Upper lobe of left lung (tissue), 6 donors: ENCODE results near the gene CCN2. TPM values are rescaled to one million over a fixed set of nuclear protein-coding genes. Genes with fewer than 3 reads are reported as not detected.

Experiments used
- ATAC-seq, 2 donors: fragments of 200-7000 bp; cut with Tn5 transposase; one replicate each; pipeline ENCODE4 v1.9.1; 2022; ENCODE audit warnings: mild to moderate bottlenecking in 2 of 2, moderate library complexity in 2 of 2; ENCODE audit not compliant: low FRiP score in 2 of 2
- DNase-seq, 2 donors: peaks; one replicate each; pipeline ENCODE4 v3.0.0-alpha.2; 2019 to 2020
- H3K27ac ChIP-seq, 4 donors: fragments of 200-600 bp; sonication (generic); one replicate each; pipeline ENCODE4 v1.5.1; 2016 to 2019
- H3K27me3 ChIP-seq, 4 donors: fragments of 200-600 bp; sonication (generic); one replicate each; pipeline ENCODE4 v1.5.1; 2017 to 2019
- H3K36me3 ChIP-seq, 4 donors: fragments of 200-600 bp; sonication (generic); one replicate each; pipeline ENCODE4 v1.5.1; 2016 to 2019
- H3K4me1 ChIP-seq, 4 donors: fragments of 200-600 bp; sonication (generic); one replicate each; pipeline ENCODE4 v1.5.1; 2018 to 2019
- H3K4me3 ChIP-seq, 4 donors: fragments of 200-600 bp; sonication (generic); one replicate each; pipeline ENCODE4 v1.5.1; 2017 to 2019; ENCODE audit warnings: mild to moderate bottlenecking in 2 of 4, moderate library complexity in 1 of 4
- H3K9me3 ChIP-seq, 4 donors: fragments of 200-600 bp; sonication (generic); one replicate each; pipeline ENCODE4 v1.5.1; 2018 to 2019
- CTCF ChIP-seq, 6 experiments: fragments of 450-650 bp in 4 of 6; fragments of 200-600 bp in 2 of 6; sonication (generic) in 2 of 6; IDR thresholded peaks; one replicate each; pipeline ENCODE4 v1.5.1; 2016 to 2019; ENCODE audit warnings: antibody characterized with exemption in 6 of 6
- EP300 ChIP-seq, 4 donors: sonication (generic); formaldehyde crosslinking; IDR thresholded peaks; one replicate each; pipeline ENCODE4 v1.5.1; 2017; ENCODE audit warnings: antibody characterized with exemption in 4 of 4, control low read depth in 2 of 4
- POLR2A ChIP-seq, 4 donors: fragments of 450-650 bp; IDR thresholded peaks; one replicate each; pipeline ENCODE4 v1.5.1; 2016 to 2017; ENCODE audit warnings: antibody characterized with exemption in 4 of 4, mild to moderate bottlenecking in 2 of 4
- POLR2AphosphoS5 ChIP-seq, 2 donors: sonication (generic); formaldehyde crosslinking; IDR thresholded peaks; one replicate each; pipeline ENCODE4 v1.5.1; 2017; ENCODE audit warnings: antibody characterized with exemption in 2 of 2
- WGBS, 2 donors: methylation state at CpG; one replicate each; pipeline ENCODE4 v1.1.5; 2017 to 2018; 5-methylcytosine and 5-hydroxymethylcytosine counted together
- total RNA-seq, 6 donors: library from RNA; depleted of rRNA in 4 of 6; stranded (reverse); fragments of >200 nt in 4 of 6; gene quantifications; one replicate each; pipeline versions ENCODE4 v1.1.0 to v1.2.1, GENCODE V29; 2016 to 2021
- donor health status: DM: no; HTN: no; CAD: no; lungs with moderate emphysema.
- donor health status: DM: no; HTN: yes; CAD: no; lungs with severe emphysema.

CCN2 gene
- total RNA-seq, 6 donors from 2014 or later = 96.4 to 320 (median 210) TPM

GRCh38 chr6:131981624-131981978, 30.4 kb upstream of the CCN2 start:
- Histone ChIP-seq H3K36me3 (no peaks in the 10 kb centered on the region), H3K27ac (no peak overlapping the region), H3K4me3 (no peak overlapping the region), H3K9me3 (no peaks in the 10 kb centered on the region), H3K27me3 (no peaks in the 10 kb centered on the region), H3K4me1 (no peaks in the 10 kb centered on the region)
- DNase-seq (no peak), ATAC-seq (no peak)
- WGBS, 2 donors = 85 to 95% methylated on average over 3 of the region's 3 CpGs
- no peak for TF ChIP-seq EP300 (IDR thresholded peaks at IDR 0.05)
- no peak for TF ChIP-seq CTCF (IDR thresholded peaks at IDR 0.05)
- TF ChIP-seq POLR2AphosphoS5 (IDR thresholded peaks at IDR 0.05) = no peak
- TF ChIP-seq POLR2A (IDR thresholded peaks at IDR 0.05) = no peak

GRCh38 chr6:131980791-131981623, 29.8 kb upstream of the CCN2 start:
- no peak for ATAC-seq
- Histone ChIP-seq H3K27ac (no peak overlapping the region), H3K27me3 (no peaks in the 10 kb centered on the region), H3K36me3 (no peaks in the 10 kb centered on the region), H3K9me3 (no peaks in the 10 kb centered on the region), H3K4me3 (no peak overlapping the region), H3K4me1 (no peaks in the 10 kb centered on the region)
- TF ChIP-seq EP300 (IDR thresholded peaks at IDR 0.05) = no peak
- TF ChIP-seq POLR2AphosphoS5 (IDR thresholded peaks at IDR 0.05) = no peak
- no peak for TF ChIP-seq POLR2A (IDR thresholded peaks at IDR 0.05)
- no peak for TF ChIP-seq CTCF (IDR thresholded peaks at IDR 0.05)
- 52 to 57% methylated on average over 8 of the region's 8 CpGs for WGBS, 2 donors
- no peak for DNase-seq

- Histone ChIP-seq H3K9me3 (no peaks in the 10 kb centered on the region), H3K27me3 (no peaks in the 10 kb centered on the region), H3K4me3 (no peak overlapping the region), H3K4me1 (no peaks in the 10 kb centered on the region), H3K36me3 (no peaks in the 10 kb centered on the region), H3K27ac (no peak overlapping the region)
- ATAC-seq = no peak
- WGBS, 2 donors = 89 to 96% methylated on average over 1 of the region's 1 CpG
- TF ChIP-seq POLR2A (IDR thresholded peaks at IDR 0.05) = no peak
- TF ChIP-seq EP300 (IDR thresholded peaks at IDR 0.05) = no peak
- TF ChIP-seq CTCF (IDR thresholded peaks at IDR 0.05) = no peak
- no peak for DNase-seq
Measured at GRCh38 chr6:131980338-131980790, 29.2 kb upstream of the CCN2 start.

GRCh38 chr6:131979515-131980337, 28.6 kb upstream of the CCN2 start:
- H3K9me3 ChIP-seq = no peaks in the 10 kb centered on the region
- H3K4me3 ChIP-seq = no peak overlapping the region
- TF ChIP-seq POLR2AphosphoS5 (IDR thresholded peaks at IDR 0.05) (no peak), POLR2A (IDR thresholded peaks at IDR 0.05) (no peak), EP300 (IDR thresholded peaks at IDR 0.05) (no peak), CTCF (IDR thresholded peaks at IDR 0.05) (no peak)
- H3K27ac ChIP-seq = no peak overlapping the region
- H3K27me3 ChIP-seq = no peaks in the 10 kb centered on the region
- ATAC-seq = no peak
- WGBS, 2 donors = 88 to 89% methylated on average over 5 of the region's 5 CpGs
- H3K4me1 ChIP-seq = no peaks in the 10 kb centered on the region
- no peaks in the 10 kb centered on the region for H3K36me3 ChIP-seq
- DNase-seq = no peak
